Measurements from ENCODE around the gene ZHX3.

ZHX3 gene

GRCh38 chr20:41167118-41167470, 150.4 kb downstream of the ZHX3 start:
- H3K4me1 ChIP-seq (ENCODE audit: control insufficient read depth, low read length), result no peaks in the 10 kb centered on the region
- H3K27me3 ChIP-seq (ENCODE audit: control insufficient read depth, low read length), result no peaks in the 10 kb centered on the region
- H3K27ac ChIP-seq (ENCODE audit: low read depth, low read length), result no peak overlapping the region
- no peaks in the 10 kb centered on the region for H3K9me2 ChIP-seq (replicated peaks; ENCODE audit: control insufficient read depth, low read length)
- no peak overlapping the region for H3K4me3 ChIP-seq (ENCODE audit: low read length)
- H3K79me2 ChIP-seq (ENCODE audit: control insufficient read depth, low read length), result no peaks in the 10 kb centered on the region
- H4K20me1 ChIP-seq (ENCODE audit: control insufficient read depth, insufficient read depth, low read depth, low read length), result no peaks in the 10 kb centered on the region
- H3K36me3 ChIP-seq (ENCODE audit: control insufficient read depth, low read length), result peaks cover 78% of the 10 kb centered on the region
- no peak overlapping the region for H3K4me2 ChIP-seq (ENCODE audit: low read length)
- TF ChIP-seq CTCF (IDR thresholded peaks at IDR 0.05; ENCODE audit: low read depth, low read length, poor library complexity, severe bottlenecking) (no peak), EZH2phosphoT487 (IDR thresholded peaks at IDR 0.05; ENCODE audit: borderline replicate concordance, low read length) (no peak)
- no peaks in the 10 kb centered on the region for H3K9me3 ChIP-seq (ENCODE audit: control insufficient read depth, insufficient read depth, low read length)
- H3F3A ChIP-seq (ENCODE audit: control insufficient read depth, insufficient read depth), result no peaks in the 10 kb centered on the region

GRCh38 chr20:41166201-41167117, 151.1 kb downstream of the ZHX3 start:
- H4K20me1 ChIP-seq (ENCODE audit: control insufficient read depth, insufficient read depth, low read depth, low read length), result no peaks in the 10 kb centered on the region
- peaks cover 78% of the 10 kb centered on the region for H3K36me3 ChIP-seq (ENCODE audit: control insufficient read depth, low read length)
- no peaks in the 10 kb centered on the region for H3K9me2 ChIP-seq (replicated peaks; ENCODE audit: control insufficient read depth, low read length)
- H3K4me3 ChIP-seq (ENCODE audit: low read length), result no peak overlapping the region
- no peak overlapping the region for H3K4me2 ChIP-seq (ENCODE audit: low read length)
- no peaks in the 10 kb centered on the region for H3K4me1 ChIP-seq (ENCODE audit: control insufficient read depth, low read length)
- H3K27me3 ChIP-seq (ENCODE audit: control insufficient read depth, low read length), result no peaks in the 10 kb centered on the region
- no peaks in the 10 kb centered on the region for H3F3A ChIP-seq (ENCODE audit: control insufficient read depth, insufficient read depth)
- H3K79me2 ChIP-seq (ENCODE audit: control insufficient read depth, low read length), result no peaks in the 10 kb centered on the region
- no peaks in the 10 kb centered on the region for H3K9me3 ChIP-seq (ENCODE audit: control insufficient read depth, insufficient read depth, low read length)
- no peak for TF ChIP-seq EZH2phosphoT487 (IDR thresholded peaks at IDR 0.05; ENCODE audit: borderline replicate concordance, low read length)
- TF ChIP-seq CTCF (IDR thresholded peaks at IDR 0.05; ENCODE audit: low read depth, low read length, poor library complexity, severe bottlenecking), result no peak
- no peak overlapping the region for H3K27ac ChIP-seq (ENCODE audit: low read depth, low read length)

GRCh38 chr20:41165001-41165882, 152.3 kb downstream of the ZHX3 start:
- Histone ChIP-seq H3F3A (ENCODE audit: control insufficient read depth, insufficient read depth) (no peaks in the 10 kb centered on the region), H3K36me3 (ENCODE audit: control insufficient read depth, low read length) (peaks cover 78% of the 10 kb centered on the region), H3K4me2 (ENCODE audit: low read length) (no peak overlapping the region), H3K27ac (ENCODE audit: low read depth, low read length) (no peak overlapping the region), H3K4me1 (ENCODE audit: control insufficient read depth, low read length) (no peaks in the 10 kb centered on the region), H3K27me3 (ENCODE audit: control insufficient read depth, low read length) (no peaks in the 10 kb centered on the region), H3K4me3 (ENCODE audit: low read length) (no peak overlapping the region), H3K79me2 (ENCODE audit: control insufficient read depth, low read length) (no peaks in the 10 kb centered on the region), H3K9me2 (replicated peaks; ENCODE audit: control insufficient read depth, low read length) (no peaks in the 10 kb centered on the region), H4K20me1 (ENCODE audit: control insufficient read depth, insufficient read depth, low read depth, low read length) (no peaks in the 10 kb centered on the region), H3K9me3 (ENCODE audit: control insufficient read depth, insufficient read depth, low read length) (no peaks in the 10 kb centered on the region)
- no peak for TF ChIP-seq CTCF (IDR thresholded peaks at IDR 0.05; ENCODE audit: low read depth, low read length, poor library complexity, severe bottlenecking)
- TF ChIP-seq EZH2phosphoT487 (IDR thresholded peaks at IDR 0.05; ENCODE audit: borderline replicate concordance, low read length), result no peak

All from DOHH2 (cell line).